Neural progenitor cell (in vitro differentiated cells): ENCODE data around the gene TMEM232.

Source experiments
- CTCF ChIP-seq: fragments of 200-600 bp; sonication (generic); IDR thresholded peaks from 2 replicates; pipeline ENCODE4 v1.5.1; 2017; ENCODE audit warnings: antibody characterized with exemption, mild to moderate bottlenecking
- EZH2 ChIP-seq: fragments of 200-600 bp; sonication (generic); IDR thresholded peaks from 2 replicates; pipeline ENCODE4 v1.6.1; 2017; ENCODE audit warnings: antibody characterized with exemption, mild to moderate bottlenecking, moderate library complexity
- EZH2phosphoT487 ChIP-seq: fragments of 200-600 bp; sonication (generic); IDR thresholded peaks from 2 replicates; pipeline ENCODE4 v1.6.1; 2017; ENCODE audit warnings: antibody characterized with exemption

GRCh38 chr5:110377943-110378342 lies 348.5 kb downstream of the TMEM232 start:
- TF ChIP-seq CTCF (no peak), EZH2 (no peak), EZH2phosphoT487 (no peak)
